NT2/D1 (cell line): ENCODE results near the gene DDX17.

ENCODE experiments used
- SUZ12 ChIP-seq: IDR thresholded peaks from 2 replicates; pipeline ENCODE4 v1.6.1; 2011; ENCODE audit not compliant: insufficient read length, insufficient read depth; ENCODE audit errors: extremely low read depth
- YY1 ChIP-seq: IDR thresholded peaks from 2 replicates; pipeline ENCODE4 v1.6.1; 2011; ENCODE audit not compliant: insufficient read length, insufficient read depth
- ZNF274 ChIP-seq: IDR thresholded peaks from 2 replicates; pipeline ENCODE4 v1.6.1; 2011; ENCODE audit warnings: mild to moderate bottlenecking, low read depth, low read length

GRCh38 chr22:38489561-38490145 is 16.5 kb downstream of the DDX17 start:
- TF ChIP-seq ZNF274 = no peak
- no peak for TF ChIP-seq SUZ12
- TF ChIP-seq YY1 = no peak
